Hepatocyte (in vitro differentiated cells): Measurements from ENCODE around the gene SPON2. TPM values are rescaled to one million over a fixed set of nuclear protein-coding genes. Genes with fewer than 3 reads are reported as not detected.

Experiments used
- DNase-seq: peaks from one replicate; pipeline ENCODE4 v3.0.0-alpha.2; 2016; ENCODE audit warnings: low spot score
- H2AFZ ChIP-seq: fragments of 200-600 bp; sonication (generic); 2 replicates; pipeline ENCODE4 v1.6.0; 2016; ENCODE audit warnings: antibody characterized with exemption, mild to moderate bottlenecking
- H3K27ac ChIP-seq: fragments of 200-600 bp; sonication (generic); 2 replicates; pipeline ENCODE4 v1.5.1; 2016; ENCODE audit warnings: mild to moderate bottlenecking
- H3K27me3 ChIP-seq: fragments of 200-600 bp; sonication (generic); 2 replicates; pipeline ENCODE4 v1.6.1; 2016
- H3K36me3 ChIP-seq: fragments of 200-600 bp; sonication (generic); replicated peaks from 2 replicates; pipeline ENCODE4 v1.5.1; 2016; ENCODE audit warnings: low read depth; ENCODE audit not compliant: insufficient read depth
- H3K4me1 ChIP-seq: fragments of 200-600 bp; sonication (generic); 2 replicates; pipeline ENCODE4 v1.5.1; 2016; ENCODE audit warnings: mild to moderate bottlenecking, moderate library complexity; ENCODE audit not compliant: insufficient read depth
- H3K4me2 ChIP-seq: fragments of 200-600 bp; sonication (generic); 2 replicates; pipeline ENCODE4 v1.6.0; 2016
- H3K4me3 ChIP-seq: fragments of 200-600 bp; sonication (generic); 2 replicates; pipeline ENCODE4 v1.5.1; 2016; ENCODE audit warnings: mild to moderate bottlenecking
- H3K79me2 ChIP-seq: fragments of 200-600 bp; sonication (generic); 2 replicates; pipeline ENCODE4 v1.6.0; 2017; ENCODE audit warnings: mild to moderate bottlenecking
- H3K9me2 ChIP-seq: fragments of 200-600 bp; sonication (generic); replicated peaks from 2 replicates; pipeline ENCODE4 v1.6.0; 2017; ENCODE audit warnings: mild to moderate bottlenecking; ENCODE audit not compliant: insufficient read depth
- H3K9me3 ChIP-seq: fragments of 200-600 bp; sonication (generic); 2 replicates; pipeline ENCODE4 v1.5.1; 2016; ENCODE audit warnings: low read depth, mild to moderate bottlenecking
- H4K20me1 ChIP-seq: fragments of 200-600 bp; sonication (generic); 2 replicates; pipeline ENCODE4 v1.6.0; 2016; ENCODE audit warnings: mild to moderate bottlenecking; ENCODE audit not compliant: insufficient read depth, poor library complexity, severe bottlenecking
- CTCF ChIP-seq: fragments of 200-600 bp; sonication (generic); IDR thresholded peaks from 2 replicates; pipeline ENCODE4 v1.5.1; 2016; ENCODE audit warnings: antibody characterized with exemption, mild to moderate bottlenecking; ENCODE audit not compliant: poor library complexity
- EZH2 ChIP-seq: fragments of 200-600 bp; sonication (generic); IDR thresholded peaks from 2 replicates; pipeline ENCODE4 v1.6.1; 2016; ENCODE audit warnings: antibody characterized with exemption, mild to moderate bottlenecking, borderline replicate concordance
- EZH2phosphoT487 ChIP-seq: fragments of 200-600 bp; sonication (generic); IDR thresholded peaks from one replicate; pipeline ENCODE4 v1.6.1; 2018; ENCODE audit warnings: antibody characterized with exemption, mild to moderate bottlenecking, low read depth, moderate library complexity; ENCODE audit not compliant: unreplicated experiment, severe bottlenecking
- WGBS: methylation state at CpG from one replicate; pipeline ENCODE4 v1.1.6; 2016; ENCODE audit warnings: low lambda C conversion rate; ENCODE audit errors: missing lambda C conversion rate; 5-methylcytosine and 5-hydroxymethylcytosine counted together
- polyA plus RNA-seq: library from polyadenylated mRNA; unstranded; fragments of >200 nt; fragmentation: Nextera tagmentation; extraction: Ambion mirVana; gene quantifications from 2 replicates; pipeline ENCODE4 v1.2.1, GENCODE V29; 2016
- total RNA-seq: library from RNA; depleted of rRNA; stranded (reverse); fragments of >200 nt; gene quantifications from 2 replicates; pipeline ENCODE4 v1.2.3, GENCODE V29; 2014

Gene SPON2
- 308 and 403 TPM in 2 replicates for total RNA-seq
- 1,210 and 1,380 TPM in 2 replicates for polyA plus RNA-seq

DNA sequence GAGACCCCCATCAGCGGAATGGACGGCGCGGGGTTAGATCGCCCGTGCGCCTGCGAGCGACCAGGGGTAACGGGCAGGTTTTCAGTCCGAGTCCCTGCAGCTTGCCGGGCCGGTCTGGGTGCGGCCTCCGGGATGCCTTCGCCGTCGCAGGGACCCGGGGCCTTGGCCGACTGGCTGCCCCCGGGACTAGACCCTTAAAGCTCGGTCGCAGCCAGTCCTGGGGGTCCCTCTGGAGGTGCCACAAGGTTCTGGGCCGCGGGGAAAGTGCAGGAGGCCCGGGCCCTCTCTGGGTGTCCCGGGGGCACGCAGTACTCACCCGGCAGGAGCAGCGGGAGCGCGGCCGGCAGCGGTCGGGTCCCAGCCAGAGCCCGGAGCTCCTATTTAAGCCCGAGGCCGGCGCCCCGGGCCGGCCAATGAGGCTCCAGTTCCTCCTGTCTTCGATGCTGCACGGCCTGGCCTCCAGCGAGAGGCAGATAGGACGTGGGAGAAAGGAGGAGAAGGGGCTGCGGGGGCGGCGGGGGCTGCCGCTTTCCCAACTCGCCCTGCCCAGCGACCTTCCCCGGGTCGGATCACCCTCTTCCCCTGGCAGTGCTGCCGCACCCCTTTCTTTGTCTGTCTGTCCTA lies at the start of gene SPON2:
SPON2 (minus strand) TSS at position 356 of the 624 bp plus-strand sequence.
- WGBS, result 7% methylated on average over 36 of the region's 54 CpGs
- no peaks in the 10 kb centered on the region for H3K9me3 ChIP-seq
- H2AFZ ChIP-seq, result peak within 1 kb of the TSS; percentile 49
- peak within 1 kb of the TSS; percentile 89 for H3K27ac ChIP-seq
- TF ChIP-seq EZH2 (no peak), CTCF (no peak), EZH2phosphoT487 (no peak)
- H3K79me2 ChIP-seq, result peaks cover 12% of the 10 kb centered on the region
- H3K36me3 ChIP-seq, result no peaks in the 10 kb centered on the region
- H3K27me3 ChIP-seq, result peaks cover 25% of the 10 kb centered on the region
- peak; percentile 51 for DNase-seq
- H3K4me3 ChIP-seq, result peak within 1 kb of the TSS; percentile 44
- peaks cover 8% of the 10 kb centered on the region for H4K20me1 ChIP-seq
- H3K9me2 ChIP-seq, result no peaks in the 10 kb centered on the region
- peak within 1 kb of the TSS; percentile 86 for H3K4me2 ChIP-seq
- H3K4me1 ChIP-seq, result peaks cover 33% of the 10 kb centered on the region

DNA sequence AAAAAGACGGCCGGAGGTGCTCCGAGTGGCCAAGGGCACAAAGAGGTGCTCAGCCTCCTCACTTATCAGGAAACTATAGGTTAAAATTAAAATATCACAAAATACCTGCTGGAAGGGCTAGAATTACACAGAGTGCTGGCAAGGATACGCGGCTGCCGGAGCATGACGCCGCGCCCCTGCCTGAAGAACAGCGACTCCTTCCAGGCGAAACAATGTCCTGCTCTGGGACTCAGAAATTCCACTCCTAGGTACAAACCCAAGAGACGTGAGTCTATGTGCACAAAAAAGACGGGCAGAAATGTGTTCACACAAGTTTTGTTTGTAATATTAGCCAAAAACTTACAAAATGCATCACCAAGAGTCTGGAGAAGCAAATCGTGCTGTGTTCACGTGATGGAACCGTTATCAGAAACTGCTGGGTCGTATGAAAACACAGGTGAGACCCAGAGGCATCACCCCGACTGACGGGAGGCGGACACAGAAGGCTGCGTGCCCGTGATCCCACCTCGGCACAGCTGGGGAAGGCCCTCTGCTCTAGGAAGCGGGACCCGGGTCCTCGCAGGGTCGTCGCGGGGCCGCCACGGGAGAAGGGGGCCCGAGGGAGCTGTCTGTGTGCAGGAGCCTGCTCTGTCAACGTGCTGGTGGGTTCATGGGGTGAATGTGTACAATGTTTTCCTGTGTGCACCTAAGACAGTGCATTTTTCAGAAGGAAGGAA lies 48.9 kb upstream of the SPON2 start:
- DNase-seq, result no peak
- H3K27ac ChIP-seq, result no peak overlapping the region
- H2AFZ ChIP-seq, result no peak overlapping the region
- H3K79me2 ChIP-seq, result peaks cover 11% of the 10 kb centered on the region
- no peaks in the 10 kb centered on the region for H3K27me3 ChIP-seq
- H3K4me3 ChIP-seq, result no peak overlapping the region
- H3K9me3 ChIP-seq, result no peaks in the 10 kb centered on the region
- no peak for TF ChIP-seq CTCF
- TF ChIP-seq EZH2phosphoT487, result no peak
- no peak for TF ChIP-seq EZH2
- no peak overlapping the region for H3K4me2 ChIP-seq
- H4K20me1 ChIP-seq, result peaks cover 6% of the 10 kb centered on the region
- H3K4me1 ChIP-seq, result no peaks in the 10 kb centered on the region
- H3K9me2 ChIP-seq, result no peaks in the 10 kb centered on the region
- WGBS, result 91% methylated on average over 33 of the region's 33 CpGs
- no peaks in the 10 kb centered on the region for H3K36me3 ChIP-seq

GRCh38 chr4:1220566-1220965 lies 48.2 kb upstream of the SPON2 start:
- no peaks in the 10 kb centered on the region for H3K9me3 ChIP-seq
- no peaks in the 10 kb centered on the region for H3K4me1 ChIP-seq
- H3K27me3 ChIP-seq, result no peaks in the 10 kb centered on the region
- no peak for DNase-seq
- H3K4me3 ChIP-seq, result no peak overlapping the region
- no peak overlapping the region for H3K4me2 ChIP-seq
- no peak overlapping the region for H2AFZ ChIP-seq
- no peak overlapping the region for H3K27ac ChIP-seq
- no peak for TF ChIP-seq EZH2phosphoT487
- no peak for TF ChIP-seq EZH2
- no peak for TF ChIP-seq CTCF
- H4K20me1 ChIP-seq, result peaks cover 6% of the 10 kb centered on the region
- H3K79me2 ChIP-seq, result peaks cover 11% of the 10 kb centered on the region
- H3K9me2 ChIP-seq, result no peaks in the 10 kb centered on the region
- H3K36me3 ChIP-seq, result no peaks in the 10 kb centered on the region
- WGBS, result 95% methylated on average over 16 of the region's 16 CpGs
